Renal cortex interstitium (tissue), 11 donors: Measurements from ENCODE around the gene TERT. TPM values are rescaled to one million over a fixed set of nuclear protein-coding genes. Genes with fewer than 3 reads are reported as not detected.

ENCODE experiments used
- DNase-seq, 11 donors: peaks; one replicate each; pipeline ENCODE4 v3.0.0-alpha.2; 2013; ENCODE audit warnings: low read depth in 9 of 11, low spot score in 4 of 11; ENCODE audit errors: extremely low read depth in 1 of 11
- polyA plus RNA-seq, 3 donors: library from polyadenylated mRNA; unstranded; fragments of 120-200 nt; gene quantifications; one replicate each; pipeline ENCODE4 v1.2.1, GENCODE V29; 2013; ENCODE audit not compliant: insufficient read length in 3 of 3

The TERT gene
- polyA plus RNA-seq, 3 donors = 0.36 to 0.67 (median 0.56) TPM

GRCh38 chr5:1322036-1322900 lies 27.4 kb upstream of the TERT start:
- DNase-seq = no peak

GRCh38 chr5:1321576-1321975 lies 26.7 kb upstream of the TERT start:
- DNase-seq = no peak

- DNase-seq = no peak
These were observed 25.8 kb upstream of the TERT start for GRCh38 chr5:1320436-1321344.

GRCh38 chr5:1319436-1320256 lies 24.8 kb upstream of the TERT start:
- no peak for DNase-seq

GRCh38 chr5:1318659-1319251 lies 23.9 kb upstream of the TERT start:
- DNase-seq = no peak

GRCh38 chr5:1317921-1318565 lies 23.2 kb upstream of the TERT start:
- DNase-seq = no peak

- no peak for DNase-seq
These were observed 21.9 kb upstream of the TERT start for GRCh38 chr5:1316588-1317340.

- peak in 2 of 11 donors; percentile 45 to 54 for DNase-seq
These were observed 21.1 kb upstream of the TERT start for GRCh38 chr5:1315709-1316587.

- no peak for DNase-seq
These were observed 20.3 kb upstream of the TERT start for GRCh38 chr5:1315018-1315708.

GRCh38 chr5:1314564-1314982 lies 19.7 kb upstream of the TERT start:
- DNase-seq = no peak

- DNase-seq = no peak
These were observed 18.3 kb upstream of the TERT start for GRCh38 chr5:1312993-1313833.

GRCh38 chr5:1312206-1312605 lies 17.3 kb upstream of the TERT start:
- DNase-seq = no peak

- no peak for DNase-seq
These were observed 16.7 kb upstream of the TERT start for GRCh38 chr5:1311439-1312055.

GRCh38 chr5:1310118-1310517 lies 15.2 kb upstream of the TERT start:
- DNase-seq = no peak

- no peak for DNase-seq
These were observed 9.2 kb upstream of the TERT start for GRCh38 chr5:1304033-1304432.
